ENCODE measurements around the gene HSDL2. TPM values are rescaled to one million over a fixed set of nuclear protein-coding genes. Genes with fewer than 3 reads are reported as not detected.

The HSDL2 gene
- total and polyA plus RNA-seq, 2 donors from 2014 or later: 30.2 to 67.0 TPM

- intact Hi-C loops (cut with DNase I): no loop called here
- H3K9me3 ChIP-seq (ENCODE audit: control insufficient read depth in 2 of 3, insufficient read depth in 1 of 3, low read length in 3 of 3): no peaks in the 10 kb centered on the region
- no peak for FAIRE-seq
Observed at GRCh38 chr9:112500842-112501241, 120.9 kb downstream of the HSDL2 start.

GRCh38 chr9:112501287-112501686 is 121.4 kb downstream of the HSDL2 start:
- Histone ChIP-seq H3K9ac (ENCODE audit: low read length in 3 of 3) (no peak overlapping the region), H3K27ac (ENCODE audit: low read depth in 2 of 2, low read length in 2 of 2) (peak overlapping the region in 1 of 2 donors; percentile 47), H3K4me3 (ENCODE audit: low read length in 3 of 3) (no peak overlapping the region), H3K9me3 (ENCODE audit: control insufficient read depth in 2 of 3, insufficient read depth in 1 of 3, low read length in 3 of 3) (no peaks in the 10 kb centered on the region), H3K4me1 (ENCODE audit: control insufficient read depth in 2 of 3, insufficient read depth in 2 of 3, low read depth in 1 of 3, low read length in 3 of 3) (peaks cover 0 to 7% (median 4%) of the 10 kb centered on the region in 3 donors), H3K36me3 (ENCODE audit: control insufficient read depth in 2 of 3, insufficient read depth in 3 of 3, low read length in 3 of 3) (no peaks in the 10 kb centered on the region), H3K27me3 (ENCODE audit: control insufficient read depth, insufficient read depth, low read length) (no peaks in the 10 kb centered on the region)
- FAIRE-seq: no peak
- no peak for TF ChIP-seq CTCF (IDR thresholded peaks at IDR 0.05; ENCODE audit: borderline replicate concordance, extremely low read depth, insufficient read depth)
- DNase-seq: no peak
- intact Hi-C loops (cut with DNase I): no loop called here

More at GRCh38 chr9:112500842-112501241, 120.9 kb downstream of the HSDL2 start:
- DNase-seq: no peak
- no peak overlapping the region for H3K9ac ChIP-seq (ENCODE audit: low read length in 3 of 3)
- no peak for TF ChIP-seq CTCF (IDR thresholded peaks at IDR 0.05; ENCODE audit: borderline replicate concordance, extremely low read depth, insufficient read depth)
- no peaks in the 10 kb centered on the region for H3K27me3 ChIP-seq (ENCODE audit: control insufficient read depth, insufficient read depth, low read length)
- no peak overlapping the region for H3K4me3 ChIP-seq (ENCODE audit: low read length in 3 of 3)
- H3K27ac ChIP-seq (ENCODE audit: low read depth in 2 of 2, low read length in 2 of 2): no peak overlapping the region
- H3K4me1 ChIP-seq (ENCODE audit: control insufficient read depth in 2 of 3, insufficient read depth in 2 of 3, low read depth in 1 of 3, low read length in 3 of 3): peaks cover 0 to 12% (median 5%) of the 10 kb centered on the region in 3 donors
- no peaks in the 10 kb centered on the region for H3K36me3 ChIP-seq (ENCODE audit: control insufficient read depth in 2 of 3, insufficient read depth in 3 of 3, low read length in 3 of 3)

- DNase-seq: no peak
- FAIRE-seq: no peak
- Histone ChIP-seq H3K9me3 (ENCODE audit: control insufficient read depth in 2 of 3, insufficient read depth in 1 of 3, low read length in 3 of 3) (no peaks in the 10 kb centered on the region), H3K9ac (ENCODE audit: low read length in 3 of 3) (no peak overlapping the region), H3K27me3 (ENCODE audit: control insufficient read depth, insufficient read depth, low read length) (no peaks in the 10 kb centered on the region), H3K27ac (ENCODE audit: low read depth in 2 of 2, low read length in 2 of 2) (no peak overlapping the region), H3K4me3 (ENCODE audit: low read length in 3 of 3) (no peak overlapping the region), H3K4me1 (ENCODE audit: control insufficient read depth in 2 of 3, insufficient read depth in 2 of 3, low read depth in 1 of 3, low read length in 3 of 3) (peaks cover 0 to 11% (median 4%) of the 10 kb centered on the region in 3 donors), H3K36me3 (ENCODE audit: control insufficient read depth in 2 of 3, insufficient read depth in 3 of 3, low read length in 3 of 3) (no peaks in the 10 kb centered on the region)
- intact Hi-C loops (cut with DNase I): no loop called here
- TF ChIP-seq CTCF (IDR thresholded peaks at IDR 0.05; ENCODE audit: borderline replicate concordance, extremely low read depth, insufficient read depth): no peak
Observed at GRCh38 chr9:112502175-112502946, 122.5 kb downstream of the HSDL2 start.

All from kidney (tissue), 14 donors.